Esophagus muscularis mucosa (tissue), 4 donors: ENCODE measurements around the gene SEC23IP. TPM values are rescaled to one million over a fixed set of nuclear protein-coding genes. Genes with fewer than 3 reads are reported as not detected.
A peak's percentile ranks its signal among the peaks of the same experiment; 100 is the strongest.
"Not testable (repeated sequence)": the region's sequence is repeated elsewhere in the genome, so short reads cannot be mapped to it uniquely, and the experiment has no call there.

Experiments
- DNase-seq: peaks from one replicate; pipeline ENCODE4 v3.0.0-alpha.2; 2017; ENCODE audit errors: extremely low spot score
- H3K27ac ChIP-seq, 4 donors: fragments of 200-600 bp; sonication (generic); replicated peaks in 1 of 4; 1 replicate in 3 of 4; 2 replicates in 1 of 4; pipeline ENCODE4 v1.5.1; 2016 to 2019; ENCODE audit warnings: mild to moderate bottlenecking in 1 of 4
- H3K27me3 ChIP-seq, 4 donors: fragments of 200-600 bp; sonication (generic); one replicate each; pipeline versions ENCODE4 v1.5.1 to v1.6.0; 2016 to 2019
- H3K36me3 ChIP-seq, 4 donors: fragments of 200-600 bp; sonication (generic); one replicate each; pipeline ENCODE4 v1.5.1; 2016 to 2019
- H3K4me1 ChIP-seq, 4 donors: fragments of 200-600 bp; sonication (generic); one replicate each; pipeline ENCODE4 v1.5.1; 2016 to 2019
- H3K4me3 ChIP-seq, 4 donors: fragments of 200-600 bp; sonication (generic); 1 replicate in 2 of 4; 2 replicates in 2 of 4; pipeline ENCODE4 v1.5.1; 2016 to 2019; ENCODE audit warnings: mild to moderate bottlenecking in 4 of 4, moderate library complexity in 1 of 4
- H3K9me3 ChIP-seq, 4 donors: fragments of 200-600 bp; sonication (generic); 1 replicate in 3 of 4; 2 replicates in 1 of 4; pipeline ENCODE4 v1.5.1; 2016 to 2019
- CTCF ChIP-seq, 3 experiments: fragments of 200-600 bp in 2 of 3; fragments of 450-650 bp in 1 of 3; sonication (generic) in 2 of 3; IDR thresholded peaks; one replicate each; pipeline ENCODE4 v1.5.1; 2017 to 2019; ENCODE audit warnings: antibody characterized with exemption in 3 of 3, mild to moderate bottlenecking in 2 of 3, moderate library complexity in 1 of 3
- EP300 ChIP-seq: sonication (generic); formaldehyde crosslinking; IDR thresholded peaks from one replicate; pipeline ENCODE4 v1.6.1; 2017; ENCODE audit warnings: antibody characterized with exemption
- POLR2A ChIP-seq: fragments of 450-650 bp; IDR thresholded peaks from one replicate; pipeline ENCODE4 v1.6.1; 2017; ENCODE audit warnings: antibody characterized with exemption, moderate library complexity, mild to moderate bottlenecking, low read depth
- POLR2AphosphoS5 ChIP-seq, 2 donors: sonication (generic); formaldehyde crosslinking; IDR thresholded peaks; one replicate each; pipeline ENCODE4 v1.6.1; 2017; ENCODE audit warnings: antibody characterized with exemption in 2 of 2
- WGBS: methylation state at CpG from one replicate; pipeline ENCODE4 v1.1.5; 2018; 5-methylcytosine and 5-hydroxymethylcytosine counted together
- intact Hi-C: fragments of 100-400 bp; cut with DNase I; formaldehyde crosslinking; loops from one replicate; pipeline ENCODE4 v1.15.1; 2023
- total RNA-seq, 4 donors: library from RNA; depleted of rRNA; stranded (reverse); fragments of >200 nt; gene quantifications; one replicate each; pipeline versions ENCODE4 v1.1.0 to v1.2.1, GENCODE V29; 2016

Gene SEC23IP
- total RNA-seq, 4 donors from 2014 or later: 22.4 to 29.9 (median 24.2) TPM

- H3K27ac ChIP-seq: peak overlapping the region; percentile 85 to 94 (median 92)
- H3K27me3 ChIP-seq: no peaks in the 10 kb centered on the region
- DNase-seq: peak; percentile 95
- 1% methylated on average over 33 of the region's 75 CpGs for WGBS
- H3K36me3 ChIP-seq: no peaks in the 10 kb centered on the region
- intact Hi-C loops: no loop called here
- H3K9me3 ChIP-seq: no peaks in the 10 kb centered on the region
- H3K4me1 ChIP-seq: peaks cover 25 to 46% (median 41%) of the 10 kb centered on the region in 4 donors
- H3K4me3 ChIP-seq: peak overlapping the region; percentile 91 to 98 (median 93)
- peak; percentile 73 to 79 for TF ChIP-seq POLR2AphosphoS5 (IDR thresholded peaks at IDR 0.05)
- peak; percentile 19 for TF ChIP-seq POLR2A
- TF ChIP-seq CTCF (IDR thresholded peaks at IDR 0.05): peak in 1 of 3 experiments; percentile 18
- TF ChIP-seq EP300: no peak
Observed at GRCh38 chr10:119872860-119873681, 19.5 kb upstream of the SEC23IP start.

DNA sequence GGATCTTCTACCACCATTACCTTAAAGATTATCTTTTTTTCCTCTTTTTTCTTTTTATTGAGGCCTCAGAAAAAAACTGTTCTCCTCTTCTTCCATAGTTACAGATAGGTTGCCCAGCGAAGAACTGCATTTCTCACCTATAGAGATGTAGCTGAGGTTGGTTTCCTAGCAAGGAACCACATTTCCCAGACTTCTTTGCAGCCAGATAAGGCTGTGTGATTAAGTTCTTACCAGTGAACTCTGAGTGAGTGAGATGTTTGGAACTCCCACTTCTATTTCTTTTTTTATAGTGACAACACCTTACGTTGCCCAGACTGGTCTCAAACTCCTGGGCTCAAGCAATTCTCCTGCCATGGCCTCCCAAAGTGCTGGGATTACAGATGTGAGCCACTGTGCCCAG is 14.0 kb upstream of the SEC23IP start:
- Histone ChIP-seq H3K36me3 (no peaks in the 10 kb centered on the region), H3K27ac (no peak overlapping the region), H3K4me1 (peaks cover 4 to 8% (median 6%) of the 10 kb centered on the region in 4 donors), H3K4me3 (no peak overlapping the region), H3K9me3 (no peaks in the 10 kb centered on the region), H3K27me3 (no peaks in the 10 kb centered on the region)
- TF ChIP-seq POLR2A: no peak
- no peak for TF ChIP-seq CTCF (IDR thresholded peaks at IDR 0.05)
- TF ChIP-seq POLR2AphosphoS5 (IDR thresholded peaks at IDR 0.05): no peak
- TF ChIP-seq EP300: no peak
- intact Hi-C loops: no loop called here
- no peak for DNase-seq
- WGBS: 88% methylated on average over 2 of the region's 2 CpGs

- H3K4me1 ChIP-seq, H3K4me3 ChIP-seq, H3K27me3 ChIP-seq, DNase-seq, H3K9me3 ChIP-seq, H3K36me3 ChIP-seq, H3K27ac ChIP-seq, intact Hi-C loops: not testable (repeated sequence)
- 79% methylated on average over 10 of the region's 11 CpGs for WGBS
Observed at GRCh38 chr10:119883901-119884611, 8.5 kb upstream of the SEC23IP start.

DNA sequence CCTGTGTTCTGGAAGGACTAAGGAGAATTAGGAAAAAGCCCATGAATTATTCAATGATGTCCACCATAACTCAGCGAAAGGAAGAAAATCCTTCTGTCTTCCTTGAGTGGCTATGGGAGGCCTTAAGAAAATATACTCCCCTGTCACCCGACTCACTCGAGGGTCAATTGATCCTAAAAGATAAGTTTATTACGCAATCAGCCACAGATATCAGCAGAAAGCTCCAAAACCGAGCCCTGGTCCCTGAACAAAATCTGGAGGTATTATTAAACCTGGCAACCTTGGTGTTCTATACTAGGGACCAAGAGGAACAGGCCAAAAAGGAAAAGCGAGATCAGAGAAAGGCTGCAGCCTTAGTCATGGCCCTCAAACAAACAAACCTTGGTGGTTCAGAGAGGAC is 6.5 kb upstream of the SEC23IP start:
- intact Hi-C loops: not testable (repeated sequence)
- 92% methylated on average over 6 of the region's 6 CpGs for WGBS

GRCh38 chr10:119888715-119889114 is 3.8 kb upstream of the SEC23IP start:
- H3K36me3 ChIP-seq, DNase-seq, H3K4me3 ChIP-seq, intact Hi-C loops, H3K27me3 ChIP-seq, H3K9me3 ChIP-seq, H3K27ac ChIP-seq: not testable (repeated sequence)
- H3K4me1 ChIP-seq: peaks cover 8 to 17% (median 14%) of the 10 kb centered on the region in 4 donors
- 81% methylated on average over 3 of the region's 3 CpGs for WGBS

More for the DNA sequence above, 6.5 kb upstream of the SEC23IP start:
- not testable (repeated sequence) for H3K9me3 ChIP-seq, H3K4me1 ChIP-seq, H3K4me3 ChIP-seq, H3K27ac ChIP-seq, H3K36me3 ChIP-seq, DNase-seq, H3K27me3 ChIP-seq

DNA sequence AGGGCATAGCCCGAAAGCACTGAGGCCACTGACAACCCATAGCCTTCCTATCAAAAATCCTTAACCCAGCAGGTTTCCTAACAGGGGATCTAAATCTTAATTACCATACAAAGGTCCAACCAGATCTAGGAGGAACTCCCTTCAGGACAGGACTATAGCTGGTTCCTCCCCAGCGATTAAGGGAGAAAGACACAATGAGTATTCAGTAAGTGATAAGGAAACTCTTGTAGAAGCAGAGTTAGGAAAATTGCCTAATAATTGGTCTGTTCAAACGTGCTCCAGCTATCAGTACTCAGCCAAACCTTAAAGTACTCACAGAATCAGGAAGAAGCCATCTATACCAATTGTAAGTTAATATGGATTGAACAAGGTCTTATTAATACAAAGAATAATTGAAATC is 3.3 kb upstream of the SEC23IP start:
- H3K4me3 ChIP-seq, H3K9me3 ChIP-seq, H3K27me3 ChIP-seq, H3K27ac ChIP-seq, H3K36me3 ChIP-seq, DNase-seq, intact Hi-C loops: not testable (repeated sequence)
- H3K4me1 ChIP-seq: peaks cover 12 to 22% (median 19%) of the 10 kb centered on the region in 4 donors
- WGBS: 81% methylated on average over 3 of the region's 3 CpGs

- intact Hi-C loops: not testable (repeated sequence)
Observed at GRCh38 chr10:119890307-119890706, 2.2 kb upstream of the SEC23IP start.

DNA sequence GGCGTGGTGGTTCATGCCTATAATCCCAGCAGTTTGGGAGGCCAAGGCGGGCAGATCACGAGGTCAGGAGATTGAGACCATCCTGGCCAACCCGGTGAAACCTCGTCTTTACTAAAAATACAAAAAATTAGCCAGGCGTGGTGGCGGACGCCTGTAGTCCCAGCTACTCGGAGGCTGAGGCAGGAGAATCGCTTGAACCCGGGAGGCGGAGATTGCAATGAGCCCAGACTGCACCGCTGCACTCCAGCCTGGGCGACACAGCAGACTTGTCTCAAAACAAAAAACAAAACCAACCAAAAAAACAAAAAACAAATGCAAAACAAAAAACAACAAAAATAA is 712 bp upstream of the SEC23IP start:
- not testable (repeated sequence) for DNase-seq

More at GRCh38 chr10:119890307-119890706, 2.2 kb upstream of the SEC23IP start:
- not testable (repeated sequence) for H3K27me3 ChIP-seq, H3K27ac ChIP-seq, H3K36me3 ChIP-seq, DNase-seq, H3K4me3 ChIP-seq, H3K9me3 ChIP-seq
- 70% methylated on average over 4 of the region's 4 CpGs for WGBS
- H3K4me1 ChIP-seq: peaks cover 14 to 33% (median 30%) of the 10 kb centered on the region in 4 donors

More for the DNA sequence above, 712 bp upstream of the SEC23IP start:
- intact Hi-C loops, H3K9me3 ChIP-seq, H3K27me3 ChIP-seq, H3K36me3 ChIP-seq: not testable (repeated sequence)
- WGBS: 57% methylated on average over 14 of the region's 14 CpGs
- Histone ChIP-seq H3K4me1 (peaks cover 29 to 48% (median 45%) of the 10 kb centered on the region in 4 donors), H3K27ac (peak overlapping the region; percentile 91 to 93 (median 92)), H3K4me3 (peak overlapping the region; percentile 87 to 93 (median 92))
